ENCODE measurements around the gene CFAP251.

The CFAP251 gene

DNA sequence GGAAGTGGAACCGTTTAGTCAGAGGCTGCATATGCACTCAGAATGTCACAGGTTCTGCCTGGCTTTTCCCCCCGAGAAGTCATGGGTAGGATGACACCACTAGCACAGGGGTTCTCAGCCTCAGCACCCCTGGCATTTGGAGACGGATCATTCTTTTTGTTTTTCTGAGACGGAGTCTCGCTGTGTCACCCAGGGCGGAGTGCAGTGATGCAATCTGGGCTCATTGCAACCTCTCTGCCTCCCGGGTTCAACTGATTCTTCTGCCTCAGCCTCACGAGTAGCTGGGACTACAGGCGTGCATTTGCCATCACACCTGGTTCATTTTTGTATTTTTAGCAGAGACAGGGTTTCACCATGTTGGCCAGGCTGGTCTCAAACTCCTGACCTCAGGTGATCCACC lies 131.4 kb downstream of the CFAP251 start:
- no peak for DNase-seq (ENCODE audit: extremely low read depth, low read depth)
- TF ChIP-seq, protein P1, sequence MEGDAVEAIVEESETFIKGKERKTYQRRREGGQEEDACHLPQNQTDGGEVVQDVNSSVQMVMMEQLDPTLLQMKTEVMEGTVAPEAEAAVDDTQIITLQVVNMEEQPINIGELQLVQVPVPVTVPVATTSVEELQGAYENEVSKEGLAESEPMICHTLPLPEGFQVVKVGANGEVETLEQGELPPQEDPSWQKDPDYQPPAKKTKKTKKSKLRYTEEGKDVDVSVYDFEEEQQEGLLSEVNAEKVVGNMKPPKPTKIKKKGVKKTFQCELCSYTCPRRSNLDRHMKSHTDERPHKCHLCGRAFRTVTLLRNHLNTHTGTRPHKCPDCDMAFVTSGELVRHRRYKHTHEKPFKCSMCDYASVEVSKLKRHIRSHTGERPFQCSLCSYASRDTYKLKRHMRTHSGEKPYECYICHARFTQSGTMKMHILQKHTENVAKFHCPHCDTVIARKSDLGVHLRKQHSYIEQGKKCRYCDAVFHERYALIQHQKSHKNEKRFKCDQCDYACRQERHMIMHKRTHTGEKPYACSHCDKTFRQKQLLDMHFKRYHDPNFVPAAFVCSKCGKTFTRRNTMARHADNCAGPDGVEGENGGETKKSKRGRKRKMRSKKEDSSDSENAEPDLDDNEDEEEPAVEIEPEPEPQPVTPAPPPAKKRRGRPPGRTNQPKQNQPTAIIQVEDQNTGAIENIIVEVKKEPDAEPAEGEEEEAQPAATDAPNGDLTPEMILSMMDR (IDR thresholded peaks at IDR 0.05; ENCODE audit: low read depth, low read length) = no peak

DNA sequence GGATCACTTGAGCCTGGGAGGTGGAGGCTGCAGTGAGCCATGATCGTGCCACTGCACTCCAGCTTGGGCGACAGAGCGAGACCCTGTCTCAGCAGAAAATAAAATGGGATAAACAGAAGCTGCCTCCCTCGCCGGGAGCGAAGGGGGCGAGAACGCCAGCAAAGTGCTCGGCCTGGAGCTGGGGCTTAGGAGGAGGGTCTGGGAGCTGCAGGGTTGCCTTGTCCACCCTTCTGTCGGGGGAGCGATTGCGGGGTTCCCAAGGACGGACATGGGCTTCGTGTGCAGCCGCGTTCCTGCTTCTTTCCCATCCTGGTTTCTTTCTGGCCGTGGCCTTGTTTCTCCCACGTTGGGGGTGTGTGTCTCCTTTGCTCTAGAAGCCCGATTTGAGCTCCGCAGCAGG lies 132.3 kb downstream of the CFAP251 start:
- TF ChIP-seq, protein P1 (IDR thresholded peaks at IDR 0.05; ENCODE audit: low read depth, low read length) = no peak
- DNase-seq (ENCODE audit: extremely low read depth, low read depth) = no peak

DNA sequence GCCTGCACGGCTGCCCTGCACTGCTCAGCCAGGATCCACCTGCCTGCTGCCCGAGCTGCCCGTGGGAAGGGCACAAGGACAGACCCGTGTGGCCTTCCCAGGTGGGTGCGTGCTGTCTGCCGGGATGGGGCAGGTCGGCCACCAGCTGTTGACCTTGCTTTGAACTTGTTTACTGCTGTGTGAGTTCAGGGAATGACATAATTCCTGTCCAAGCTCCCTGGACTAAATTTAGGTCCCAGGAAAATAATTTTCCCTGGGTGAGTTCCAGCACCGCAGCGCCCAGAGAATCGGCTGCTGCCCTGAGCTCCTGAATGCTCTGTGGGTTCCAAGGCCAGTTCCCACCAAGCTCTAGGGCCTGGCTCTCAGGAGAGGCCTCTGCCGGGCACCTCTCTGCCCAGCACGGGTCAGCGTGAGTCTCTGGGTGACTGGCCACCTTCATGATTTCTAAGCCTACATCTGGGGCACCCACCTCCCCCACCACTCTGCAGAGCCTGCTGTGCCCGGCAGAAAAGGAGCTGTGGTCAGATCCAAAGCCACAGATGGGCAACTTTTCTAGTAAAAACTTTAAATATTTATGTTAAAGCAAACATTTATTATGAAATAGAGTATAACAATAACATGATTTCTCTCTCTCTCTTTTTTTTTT lies 133.0 kb downstream of the CFAP251 start:
- TF ChIP-seq, protein P1 (IDR thresholded peaks at IDR 0.05; ENCODE audit: low read depth, low read length) = no peak
- DNase-seq (ENCODE audit: extremely low read depth, low read depth) = no peak

DNA sequence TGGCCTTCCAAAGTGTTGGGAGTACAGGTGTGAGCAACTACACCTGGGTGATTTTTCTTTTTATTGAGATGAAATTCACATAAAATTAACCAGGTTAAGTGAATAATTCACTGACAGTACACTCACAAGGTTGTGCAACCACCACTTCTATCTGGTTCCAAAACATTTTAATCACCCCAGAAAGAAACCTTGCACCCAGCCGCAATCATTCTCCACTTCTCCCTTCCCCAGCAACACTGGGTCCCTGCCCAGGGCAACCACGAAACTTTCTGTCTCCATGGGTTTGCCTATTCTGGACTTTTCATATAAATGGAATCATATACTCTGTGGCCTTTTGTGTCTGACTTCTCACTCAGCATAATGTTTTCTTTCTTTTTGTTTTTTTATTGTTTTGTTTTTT lies 133.9 kb downstream of the CFAP251 start:
- DNase-seq (ENCODE audit: extremely low read depth, low read depth) = no peak
- TF ChIP-seq, protein P1 (IDR thresholded peaks at IDR 0.05; ENCODE audit: low read depth, low read length) = no peak

All from AG09319 (cell line).